ENCODE measurements around the gene ACSS2.

GRCh38 chr20:34895465-34895864 is 19.1 kb downstream of the ACSS2 start:
- TF ChIP-seq CTCF (IDR thresholded peaks at IDR 0.05) (no peak), POLR2A (IDR thresholded peaks at IDR 0.05) (no peak)

Data from Peyer's patch (tissue), 4 donors.